Activated CD8-positive, alpha-beta memory T cell treated with anti-CD3 and anti-CD28 coated beads, Interleukin-2, amount 10 ng/mL, durations not matched to agents 7 days and 5 days (primary cell): ENCODE data around the gene DCTN5. TPM values are rescaled to one million over a fixed set of nuclear protein-coding genes. Genes with fewer than 3 reads are reported as not detected.
A peak's percentile ranks its signal among the peaks of the same experiment; 100 is the strongest.
"Not testable (repeated sequence)": the region's sequence is repeated elsewhere in the genome, so short reads cannot be mapped to it uniquely, and the experiment has no call there.

ENCODE experiments used
- ATAC-seq: fragments of 150-1000 bp; cut with Tn5 transposase; one replicate; pipeline ENCODE4 v1.10.0; 2021; ENCODE audit warnings: moderate library complexity
- CTCF ChIA-PET: fragments of 350-600 bp; sonication (Branson Sonifier 250); formaldehyde crosslinking; loops from one replicate; lab custom pipeline; 2021; ENCODE audit warnings: antibody characterized with exemption; lab: Charles Lee
- DNase-seq: peaks from one replicate; pipeline ENCODE4 v3.0.0-alpha.2; 2020
- H3K27ac Mint-ChIP-seq: one replicate; pipeline ENCODE4 v1.8.0; 2021; ENCODE audit warnings: mild to moderate bottlenecking, mixed read lengths
- H3K27me3 Mint-ChIP-seq: one replicate; pipeline ENCODE4 v1.8.0; 2021; ENCODE audit warnings: mixed read lengths
- H3K36me3 Mint-ChIP-seq: one replicate; pipeline ENCODE4 v1.8.0; 2021; ENCODE audit warnings: mild to moderate bottlenecking, mixed read lengths
- H3K4me1 Mint-ChIP-seq: one replicate; pipeline ENCODE4 v1.8.0; 2021; ENCODE audit warnings: mixed read lengths
- H3K4me3 Mint-ChIP-seq: one replicate; pipeline ENCODE4 v1.8.0; 2021; ENCODE audit warnings: mild to moderate bottlenecking, moderate library complexity, mixed read lengths
- H3K9me3 Mint-ChIP-seq: one replicate; pipeline ENCODE4 v1.8.0; 2022; ENCODE audit warnings: low read depth, mixed read lengths
- total RNA-seq, 2 experiments: library from RNA; stranded (reverse); gene quantifications; one replicate each; pipeline ENCODE4 v1.2.3, GENCODE V29; 2021

DCTN5 gene
- total RNA-seq, 2 experiments from 2014 or later = 80.4 to 95.9 TPM

GRCh38 chr16:23629516-23629915 is 11.8 kb upstream of the DCTN5 start:
- ATAC-seq (no peak), DNase-seq (no peak)
- no peak overlapping the region for H3K27ac Mint-ChIP-seq
- no peaks in the 10 kb centered on the region for H3K27me3 Mint-ChIP-seq
- peaks cover 21% of the 10 kb centered on the region for H3K4me1 Mint-ChIP-seq
- CTCF ChIA-PET = interaction anchor here (1.1 kb wide), 1 partner anchor 33 kb away, joined by 3 read pairs; no protein-coding TSS in a partner anchor
- no peaks in the 10 kb centered on the region for H3K9me3 Mint-ChIP-seq
- no peak overlapping the region for H3K4me3 Mint-ChIP-seq
- peaks cover 41% of the 10 kb centered on the region for H3K36me3 Mint-ChIP-seq

GRCh38 chr16:23631874-23632273 is 9.4 kb upstream of the DCTN5 start:
- H3K27ac Mint-ChIP-seq, H3K27me3 Mint-ChIP-seq, ATAC-seq, H3K9me3 Mint-ChIP-seq, DNase-seq, CTCF ChIA-PET, H3K4me3 Mint-ChIP-seq: not testable (repeated sequence)
- Mint-ChIP-seq H3K36me3 (peaks cover 45% of the 10 kb centered on the region), H3K4me1 (peaks cover 23% of the 10 kb centered on the region)

- H3K4me3 Mint-ChIP-seq = no peak overlapping the region
- no peaks in the 10 kb centered on the region for H3K9me3 Mint-ChIP-seq
- H3K27ac Mint-ChIP-seq = no peak overlapping the region
- no peak for DNase-seq
- H3K36me3 Mint-ChIP-seq = peaks cover 41% of the 10 kb centered on the region
- CTCF ChIA-PET = no interaction called here
- no peaks in the 10 kb centered on the region for H3K27me3 Mint-ChIP-seq
- ATAC-seq = no peak
- H3K4me1 Mint-ChIP-seq = peaks cover 27% of the 10 kb centered on the region
These were observed 6.7 kb upstream of the DCTN5 start for GRCh38 chr16:23634461-23635036.

GRCh38 chr16:23635958-23636357 is 5.3 kb upstream of the DCTN5 start:
- H3K27ac Mint-ChIP-seq = no peak overlapping the region
- ATAC-seq = no peak

GRCh38 chr16:23640615-23640930 is 693 bp upstream of the DCTN5 start:
- ATAC-seq = no peak
- peak overlapping the region; percentile 100 for H3K4me3 Mint-ChIP-seq
- CTCF ChIA-PET = interaction anchor here (1.0 to 1.9 kb wide), 3 partner anchors 35 to 83 kb away, joined by 3 to 8 read pairs (median 4); partner anchors contain the start of genes EARS2, NDUFAB1 and UBFD1
- H3K9me3 Mint-ChIP-seq = no peaks in the 10 kb centered on the region
- DNase-seq = no peak
- peaks cover 31% of the 10 kb centered on the region for H3K36me3 Mint-ChIP-seq
- H3K4me1 Mint-ChIP-seq = peaks cover 36% of the 10 kb centered on the region
- H3K27ac Mint-ChIP-seq = peak overlapping the region; percentile 97
- no peaks in the 10 kb centered on the region for H3K27me3 Mint-ChIP-seq

More at GRCh38 chr16:23635958-23636357, 5.3 kb upstream of the DCTN5 start:
- CTCF ChIA-PET = no interaction called here
- DNase-seq = no peak
- H3K9me3 Mint-ChIP-seq = no peaks in the 10 kb centered on the region
- peaks cover 30% of the 10 kb centered on the region for H3K36me3 Mint-ChIP-seq
- H3K4me3 Mint-ChIP-seq = no peak overlapping the region
- no peaks in the 10 kb centered on the region for H3K27me3 Mint-ChIP-seq
- H3K4me1 Mint-ChIP-seq = peaks cover 33% of the 10 kb centered on the region

GRCh38 chr16:23642246-23642774 is 1.0 kb downstream of the DCTN5 start:
- H3K4me3 Mint-ChIP-seq = peak overlapping the region; percentile 100
- no peaks in the 10 kb centered on the region for H3K9me3 Mint-ChIP-seq
- H3K27ac Mint-ChIP-seq = peak overlapping the region; percentile 97
- CTCF ChIA-PET = interaction anchor here (0.8 to 1.8 kb wide), 3 partner anchors 29 to 85 kb away, joined by 3 to 6 read pairs (median 4); partner anchors contain the start of genes EARS2, PLK1 and UBFD1
- H3K4me1 Mint-ChIP-seq = peaks cover 48% of the 10 kb centered on the region
- no peak for ATAC-seq
- DNase-seq = no peak
- peaks cover 38% of the 10 kb centered on the region for H3K36me3 Mint-ChIP-seq
- no peaks in the 10 kb centered on the region for H3K27me3 Mint-ChIP-seq

- H3K9me3 Mint-ChIP-seq = no peaks in the 10 kb centered on the region
- peaks cover 29% of the 10 kb centered on the region for H3K4me1 Mint-ChIP-seq
- no peak overlapping the region for H3K4me3 Mint-ChIP-seq
- CTCF ChIA-PET = no interaction called here
- DNase-seq (no peak), ATAC-seq (no peak)
- no peaks in the 10 kb centered on the region for H3K27me3 Mint-ChIP-seq
- no peak overlapping the region for H3K27ac Mint-ChIP-seq
- H3K36me3 Mint-ChIP-seq = peaks cover 60% of the 10 kb centered on the region
These were observed 9.6 kb downstream of the DCTN5 start for GRCh38 chr16:23650674-23651416.

- ATAC-seq = no peak
- peaks cover 52% of the 10 kb centered on the region for H3K36me3 Mint-ChIP-seq
- H3K4me3 Mint-ChIP-seq = no peak overlapping the region
These were observed 10.7 kb downstream of the DCTN5 start for GRCh38 chr16:23651943-23652468.

GRCh38 chr16:23663918-23664317 is 22.7 kb downstream of the DCTN5 start:
- DNase-seq (no peak), ATAC-seq (no peak)
- H3K4me3 Mint-ChIP-seq = no peak overlapping the region
- CTCF ChIA-PET = interaction anchor here (1.0 to 1.1 kb wide), 2 partner anchors 16 to 373 kb away, joined by 3 to 5 read pairs; no protein-coding TSS in a partner anchor
- peaks cover 21% of the 10 kb centered on the region for H3K4me1 Mint-ChIP-seq
- H3K27me3 Mint-ChIP-seq = no peaks in the 10 kb centered on the region
- no peak overlapping the region for H3K27ac Mint-ChIP-seq
- peaks cover 83% of the 10 kb centered on the region for H3K36me3 Mint-ChIP-seq
- H3K9me3 Mint-ChIP-seq = no peaks in the 10 kb centered on the region

More at GRCh38 chr16:23651943-23652468, 10.7 kb downstream of the DCTN5 start:
- DNase-seq = no peak
- Mint-ChIP-seq H3K27me3 (no peaks in the 10 kb centered on the region), H3K4me1 (peaks cover 22% of the 10 kb centered on the region), H3K9me3 (no peaks in the 10 kb centered on the region), H3K27ac (no peak overlapping the region)
- CTCF ChIA-PET = no interaction called here

- H3K27ac Mint-ChIP-seq = no peak overlapping the region
- H3K27me3 Mint-ChIP-seq = no peaks in the 10 kb centered on the region
- CTCF ChIA-PET = no interaction called here
- DNase-seq (no peak), ATAC-seq (no peak)
- H3K9me3 Mint-ChIP-seq = no peaks in the 10 kb centered on the region
- H3K4me1 Mint-ChIP-seq = peaks cover 48% of the 10 kb centered on the region
- no peak overlapping the region for H3K4me3 Mint-ChIP-seq
- H3K36me3 Mint-ChIP-seq = peaks cover 81% of the 10 kb centered on the region
These were observed 25.5 kb downstream of the DCTN5 start for GRCh38 chr16:23666571-23667354.

- Mint-ChIP-seq H3K4me3 (no peak overlapping the region), H3K4me1 (peaks cover 49% of the 10 kb centered on the region), H3K27me3 (no peaks in the 10 kb centered on the region), H3K36me3 (peaks cover 81% of the 10 kb centered on the region), H3K9me3 (no peaks in the 10 kb centered on the region), H3K27ac (no peak overlapping the region)
- ATAC-seq (no peak), DNase-seq (no peak)
- CTCF ChIA-PET = no interaction called here
These were observed 26.0 kb downstream of the DCTN5 start for GRCh38 chr16:23667355-23667659.

- DNase-seq = no peak
- no peaks in the 10 kb centered on the region for H3K27me3 Mint-ChIP-seq
- H3K36me3 Mint-ChIP-seq = peaks cover 75% of the 10 kb centered on the region
- no peaks in the 10 kb centered on the region for H3K9me3 Mint-ChIP-seq
- ATAC-seq = no peak
- H3K27ac Mint-ChIP-seq = no peak overlapping the region
- no peak overlapping the region for H3K4me3 Mint-ChIP-seq
- peaks cover 43% of the 10 kb centered on the region for H3K4me1 Mint-ChIP-seq
- CTCF ChIA-PET = interaction anchor here (1.5 kb wide), 1 partner anchor 342 kb away, joined by 4 read pairs; no protein-coding TSS in a partner anchor
These were observed 27.0 kb downstream of the DCTN5 start for GRCh38 chr16:23668225-23668624.

- Mint-ChIP-seq H3K9me3 (no peaks in the 10 kb centered on the region), H3K4me3 (no peak overlapping the region), H3K27me3 (no peaks in the 10 kb centered on the region), H3K4me1 (peaks cover 41% of the 10 kb centered on the region), H3K36me3 (peaks cover 71% of the 10 kb centered on the region), H3K27ac (no peak overlapping the region)
- ATAC-seq (no peak), DNase-seq (no peak)
- CTCF ChIA-PET = interaction anchor here (1.5 to 1.7 kb wide), 2 partner anchors 11 to 341 kb away, joined by 4 to 5 read pairs; no protein-coding TSS in a partner anchor
These were observed 27.6 kb downstream of the DCTN5 start for GRCh38 chr16:23668873-23669272.
